ENCODE measurements around the gene KRT4. TPM values are rescaled to one million over a fixed set of nuclear protein-coding genes. Genes with fewer than 3 reads are reported as not detected.

Gene KRT4
- total RNA-seq, 1 experiment from 2014 or later = not detected

DNA sequence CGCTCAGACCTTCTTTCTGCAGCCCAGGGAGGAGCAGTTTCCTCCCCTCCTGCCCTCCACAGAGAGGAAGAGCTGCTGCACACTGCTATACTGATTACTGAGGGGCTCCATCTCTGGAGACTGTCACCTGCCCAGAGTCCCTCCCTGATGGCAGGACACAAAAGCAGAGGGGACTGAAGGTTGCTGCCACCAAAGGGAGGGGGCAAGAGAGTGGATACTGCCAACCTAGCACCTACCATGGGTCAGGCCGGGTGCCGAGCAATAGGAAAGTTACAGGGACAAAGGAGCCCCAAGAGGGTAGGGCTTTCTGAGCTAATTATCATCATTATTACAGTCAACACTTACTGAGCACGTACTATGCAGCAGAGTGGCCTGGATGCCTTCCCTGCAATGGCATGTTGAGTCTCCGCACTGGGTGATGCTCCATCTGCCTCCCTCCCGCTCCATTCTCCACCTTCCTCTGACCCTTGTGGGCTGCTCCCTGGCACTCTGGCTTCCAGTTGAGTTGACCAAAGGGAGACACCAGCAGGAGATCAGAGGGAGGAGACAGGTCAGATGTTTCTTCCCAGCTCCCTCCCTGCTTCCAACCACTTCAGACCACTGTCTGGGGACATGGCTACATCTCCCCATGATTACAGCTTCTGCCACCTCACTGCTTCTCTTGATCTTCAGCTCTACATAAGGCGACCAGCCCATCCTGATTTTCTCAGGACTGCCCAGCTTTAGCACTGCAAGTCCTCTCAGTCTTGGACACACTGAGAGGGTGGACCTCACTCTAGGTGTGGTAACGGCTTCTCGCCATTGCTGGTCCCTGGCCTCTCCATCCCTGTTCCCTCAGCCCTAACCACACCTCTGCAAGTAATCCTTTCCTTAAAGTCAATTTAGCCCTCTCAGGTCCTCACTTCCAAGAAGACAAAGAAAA lies 22.8 kb upstream of the KRT4 start:
- no peak overlapping the region; a peak in 1 of 5 replicates for H3K4me3 Mint-ChIP-seq
- H3K23me2 ChIP-seq (ENCODE audit: insufficient read length, low read depth, low read length, poor library complexity, severe bottlenecking) = no peaks in the 10 kb centered on the region

More for the DNA sequence above, 22.8 kb upstream of the KRT4 start:
- Histone ChIP-seq H3K4ac (ENCODE audit: low read depth, low read length) (no peak overlapping the region), H2BK5ac (ENCODE audit: insufficient read length, low read length) (no peak overlapping the region), H3K9me3 (ENCODE audit: control insufficient read depth, low read depth, low read length) (no peaks in the 10 kb centered on the region), H2BK12ac (ENCODE audit: insufficient read length, low read depth, low read length) (no peak overlapping the region), H2BK120ac (ENCODE audit: low read depth, low read length, poor library complexity, severe bottlenecking) (no peak overlapping the region), H3K27me3 (ENCODE audit: insufficient read depth, low read length) (no peaks in the 10 kb centered on the region; the same call in 1 of the 2 replicates), H2BK15ac (ENCODE audit: low read depth, low read length) (no peak overlapping the region), H3K9ac (ENCODE audit: extremely low read depth, insufficient read length, low read length) (no peak overlapping the region), H4K91ac (ENCODE audit: insufficient read length, low read depth, low read length) (no peak overlapping the region), H3K18ac (ENCODE audit: insufficient read length, low read depth, low read length) (no peak overlapping the region), H3K4me2 (ENCODE audit: insufficient read depth, insufficient read length, low read length) (no peak overlapping the region), H3K14ac (ENCODE audit: insufficient read depth, low read length) (no peak overlapping the region), H3K79me1 (ENCODE audit: insufficient read depth, low read depth, low read length, poor library complexity, severe bottlenecking) (no peaks in the 10 kb centered on the region), H3T11ph (ENCODE audit: low read length) (no peak overlapping the region), H3K27ac (ENCODE audit: insufficient read length, low read depth, low read length) (no peak overlapping the region), H2AK5ac (ENCODE audit: insufficient read length, low read length) (no peak overlapping the region), H3K4me1 (ENCODE audit: insufficient read depth, low read length) (no peaks in the 10 kb centered on the region), H2BK20ac (ENCODE audit: low read depth, low read length, poor library complexity, severe bottlenecking) (no peak overlapping the region), H4K5ac (ENCODE audit: insufficient read length, low read depth, low read length) (no peak overlapping the region), H3K23ac (ENCODE audit: insufficient read length, low read depth, low read length) (no peak overlapping the region), H2AFZ (ENCODE audit: low read length) (no peak overlapping the region), H3K79me2 (ENCODE audit: insufficient read depth, low read length) (no peaks in the 10 kb centered on the region), H3K56ac (ENCODE audit: insufficient read length, low read depth, low read length) (no peak overlapping the region), H4K8ac (replicated peaks; ENCODE audit: insufficient read length, low read depth, low read length) (no peak overlapping the region), H4K20me1 (ENCODE audit: control insufficient read depth, insufficient read depth, insufficient read length) (no peaks in the 10 kb centered on the region)
- Mint-ChIP-seq H3K27ac (peak overlapping the region in 1 of 3 experiments; percentile 88; a peak in 2 of 7 replicates), H3K4me1 (no peaks in the 10 kb centered on the region; a peak in 1 of 4 replicates), H3K36me3 (ENCODE audit: insufficient read depth in 1 of 3, low read depth in 3 of 3) (no peaks in the 10 kb centered on the region), H3K27me3 (ENCODE audit: low read depth) (peaks cover 11% of the 10 kb centered on the region), H3K9me3 (no peaks in the 10 kb centered on the region)
- DNase-seq = peak; percentile 20
- WGBS (ENCODE audit: extremely low coverage, insufficient read length, low lambda C conversion rate) = no CpG with 5 or more reads among the region's 9 CpGs
- TF ChIP-seq, protein P1, sequence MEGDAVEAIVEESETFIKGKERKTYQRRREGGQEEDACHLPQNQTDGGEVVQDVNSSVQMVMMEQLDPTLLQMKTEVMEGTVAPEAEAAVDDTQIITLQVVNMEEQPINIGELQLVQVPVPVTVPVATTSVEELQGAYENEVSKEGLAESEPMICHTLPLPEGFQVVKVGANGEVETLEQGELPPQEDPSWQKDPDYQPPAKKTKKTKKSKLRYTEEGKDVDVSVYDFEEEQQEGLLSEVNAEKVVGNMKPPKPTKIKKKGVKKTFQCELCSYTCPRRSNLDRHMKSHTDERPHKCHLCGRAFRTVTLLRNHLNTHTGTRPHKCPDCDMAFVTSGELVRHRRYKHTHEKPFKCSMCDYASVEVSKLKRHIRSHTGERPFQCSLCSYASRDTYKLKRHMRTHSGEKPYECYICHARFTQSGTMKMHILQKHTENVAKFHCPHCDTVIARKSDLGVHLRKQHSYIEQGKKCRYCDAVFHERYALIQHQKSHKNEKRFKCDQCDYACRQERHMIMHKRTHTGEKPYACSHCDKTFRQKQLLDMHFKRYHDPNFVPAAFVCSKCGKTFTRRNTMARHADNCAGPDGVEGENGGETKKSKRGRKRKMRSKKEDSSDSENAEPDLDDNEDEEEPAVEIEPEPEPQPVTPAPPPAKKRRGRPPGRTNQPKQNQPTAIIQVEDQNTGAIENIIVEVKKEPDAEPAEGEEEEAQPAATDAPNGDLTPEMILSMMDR (conservative IDR thresholded peaks at IDR 0.05) = no peak

Data from H9 (cell line).